Duodenal mucosa (tissue), 2 donors: Measurements from ENCODE around the gene KRTAP13-3.

Experiments
- H3K27ac ChIP-seq: one replicate; pipeline ENCODE4 v1.7.0; 2013; ENCODE audit warnings: low read depth, low read length
- H3K27me3 ChIP-seq, 2 donors: one replicate each; pipeline ENCODE4 v1.7.0; 2013; ENCODE audit warnings: low read length in 2 of 2, control low read depth in 1 of 2; ENCODE audit not compliant: insufficient read depth in 2 of 2, control insufficient read depth in 1 of 2
- H3K36me3 ChIP-seq, 2 donors: one replicate each; pipeline ENCODE4 v1.7.0; 2013; ENCODE audit warnings: low read length in 2 of 2, control low read depth in 1 of 2; ENCODE audit not compliant: insufficient read depth in 2 of 2, control insufficient read depth in 1 of 2
- H3K4me1 ChIP-seq, 2 donors: one replicate each; pipeline ENCODE4 v1.7.0; 2013; ENCODE audit warnings: low read length in 2 of 2, control low read depth in 1 of 2; ENCODE audit not compliant: insufficient read depth in 2 of 2, control insufficient read depth in 1 of 2
- H3K4me3 ChIP-seq, 2 donors: one replicate each; pipeline ENCODE4 v1.7.0; 2013; ENCODE audit warnings: low read length in 2 of 2, low read depth in 1 of 2
- H3K9ac ChIP-seq, 2 donors: one replicate each; pipeline ENCODE4 v1.7.0; 2013; ENCODE audit warnings: low read length in 2 of 2, low read depth in 1 of 2
- H3K9me3 ChIP-seq, 2 donors: one replicate each; pipeline ENCODE4 v1.7.0; 2013; ENCODE audit warnings: low read length in 2 of 2, control low read depth in 1 of 2; ENCODE audit not compliant: control insufficient read depth in 1 of 2

Gene KRTAP13-3

GRCh38 chr21:30425826-30426225, at the start of gene KRTAP13-3:
Gene KRTAP13-3, minus strand, starts transcription at chr21:30425926. Its CDS starts 14 bp downstream, at chr21:30425912.
- H3K36me3 ChIP-seq, result no peaks in the 10 kb centered on the region
- H3K4me1 ChIP-seq, result no peaks in the 10 kb centered on the region
- H3K4me3 ChIP-seq, result no peak within 1 kb of the TSS

GRCh38 chr21:30468900-30469714, 43.4 kb upstream of the KRTAP13-3 start:
- no peaks in the 10 kb centered on the region for H3K27me3 ChIP-seq
- no peak overlapping the region for H3K4me3 ChIP-seq
- no peak overlapping the region for H3K9ac ChIP-seq
- no peaks in the 10 kb centered on the region for H3K4me1 ChIP-seq
- H3K27ac ChIP-seq, result no peak overlapping the region
- peaks cover 0 to 5% of the 10 kb centered on the region in 2 donors for H3K9me3 ChIP-seq
- no peaks in the 10 kb centered on the region for H3K36me3 ChIP-seq

More at GRCh38 chr21:30425826-30426225, at the start of gene KRTAP13-3:
- Histone ChIP-seq H3K27ac (no peak within 1 kb of the TSS), H3K9ac (no peak within 1 kb of the TSS), H3K9me3 (peaks cover 0 to 24% of the 10 kb centered on the region in 2 donors), H3K27me3 (no peaks in the 10 kb centered on the region)

DNA sequence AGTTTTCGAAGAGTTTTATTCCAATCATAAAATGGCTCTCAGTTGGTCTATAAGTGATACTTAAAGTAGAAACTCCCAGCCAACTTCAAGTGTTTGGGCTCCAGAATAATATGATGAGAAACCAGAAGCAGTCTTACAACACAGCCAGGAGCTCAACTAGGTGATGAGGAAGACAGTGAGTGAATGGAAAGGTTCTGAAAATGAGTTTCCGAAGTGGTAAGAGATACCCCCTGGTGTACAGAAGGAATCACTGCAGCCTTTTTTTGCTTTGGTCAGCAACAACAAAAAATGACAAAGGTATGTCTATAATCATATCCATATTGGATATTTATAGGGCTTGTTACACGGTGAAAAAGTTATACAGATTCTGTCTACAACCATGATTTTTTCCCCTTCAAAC, 38.0 kb upstream of the KRTAP13-3 start:
- Histone ChIP-seq H3K4me3 (no peak overlapping the region), H3K27me3 (no peaks in the 10 kb centered on the region), H3K9ac (no peak overlapping the region), H3K27ac (no peak overlapping the region), H3K36me3 (no peaks in the 10 kb centered on the region), H3K4me1 (no peaks in the 10 kb centered on the region), H3K9me3 (no peaks in the 10 kb centered on the region)

- Histone ChIP-seq H3K4me3 (no peak overlapping the region), H3K9me3 (peaks cover 0 to 9% of the 10 kb centered on the region in 2 donors), H3K4me1 (no peaks in the 10 kb centered on the region), H3K27me3 (no peaks in the 10 kb centered on the region), H3K9ac (no peak overlapping the region), H3K36me3 (no peaks in the 10 kb centered on the region), H3K27ac (no peak overlapping the region)
Observed at GRCh38 chr21:30448514-30448913, 22.8 kb upstream of the KRTAP13-3 start.

DNA sequence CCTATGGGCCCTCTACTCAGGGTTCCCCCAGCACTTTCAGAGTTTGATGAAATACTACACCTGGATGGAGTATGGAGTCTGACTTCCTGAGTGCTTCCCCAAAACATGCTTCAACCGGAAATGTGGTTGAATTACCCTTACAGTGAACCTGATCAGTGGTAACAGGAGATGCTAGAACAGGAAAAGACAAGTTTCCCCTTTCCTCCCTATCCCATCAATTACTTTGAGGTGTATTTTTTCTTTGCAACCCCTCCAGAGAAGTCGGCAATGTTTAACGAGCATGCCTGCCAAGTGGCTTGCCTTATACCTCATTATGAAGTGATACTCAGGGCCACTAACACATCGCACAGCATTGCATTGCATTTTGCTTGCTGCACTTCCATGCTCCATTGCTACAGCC, 21.3 kb upstream of the KRTAP13-3 start:
- no peaks in the 10 kb centered on the region for H3K4me1 ChIP-seq
- H3K27ac ChIP-seq, result no peak overlapping the region
- H3K9ac ChIP-seq, result no peak overlapping the region

DNA sequence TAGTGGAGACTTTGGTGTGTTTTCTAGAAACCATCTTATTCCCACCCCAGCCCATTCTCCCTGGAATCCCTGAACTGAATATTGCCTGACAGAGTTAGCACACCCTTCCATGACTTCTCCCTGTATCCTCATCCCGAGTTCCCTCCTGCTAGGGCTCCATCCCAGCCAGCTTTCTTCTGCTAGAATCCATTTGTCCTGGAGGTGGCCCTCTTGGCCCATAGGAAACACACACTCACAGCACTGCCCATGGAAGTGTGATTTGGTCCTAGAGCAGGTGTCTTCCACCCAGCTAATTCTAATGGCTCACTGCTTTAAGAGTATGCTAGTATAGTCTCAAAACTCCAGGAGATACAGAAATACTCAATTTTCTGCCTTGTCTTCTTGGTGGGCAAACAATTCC, 18.5 kb upstream of the KRTAP13-3 start:
- H3K36me3 ChIP-seq, result no peaks in the 10 kb centered on the region
- H3K27ac ChIP-seq, result no peak overlapping the region
- no peak overlapping the region for H3K9ac ChIP-seq
- H3K27me3 ChIP-seq, result no peaks in the 10 kb centered on the region
- H3K4me3 ChIP-seq, result no peak overlapping the region
- H3K9me3 ChIP-seq, result peaks cover 0 to 14% of the 10 kb centered on the region in 2 donors
- no peaks in the 10 kb centered on the region for H3K4me1 ChIP-seq

More for the DNA sequence above, 21.3 kb upstream of the KRTAP13-3 start:
- H3K4me3 ChIP-seq, result no peak overlapping the region
- H3K36me3 ChIP-seq, result no peaks in the 10 kb centered on the region
- no peaks in the 10 kb centered on the region for H3K27me3 ChIP-seq
- peaks cover 0 to 9% of the 10 kb centered on the region in 2 donors for H3K9me3 ChIP-seq

DNA sequence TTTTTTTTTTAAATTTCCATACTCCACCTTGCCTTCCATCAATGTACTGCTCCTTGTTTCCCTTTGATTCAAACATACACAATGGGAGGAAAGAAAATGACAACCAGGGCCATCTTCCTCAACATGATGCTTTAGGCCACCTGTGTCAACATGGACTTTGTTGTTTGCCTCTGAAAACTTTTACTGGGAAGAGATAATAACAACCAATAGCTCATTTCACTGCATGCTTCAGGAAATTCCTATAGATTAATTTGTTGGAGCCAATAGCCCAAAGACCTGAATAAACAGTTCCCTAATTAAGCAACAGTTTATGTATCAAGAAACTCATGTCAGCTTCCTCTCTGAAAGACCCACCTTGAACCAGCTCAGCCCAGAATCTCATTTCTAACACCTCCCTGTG, 17.5 kb upstream of the KRTAP13-3 start:
- peaks cover 0 to 14% of the 10 kb centered on the region in 2 donors for H3K9me3 ChIP-seq
- H3K27ac ChIP-seq, result no peak overlapping the region
- H3K27me3 ChIP-seq, result no peaks in the 10 kb centered on the region
- H3K9ac ChIP-seq, result no peak overlapping the region
- no peaks in the 10 kb centered on the region for H3K4me1 ChIP-seq
- no peaks in the 10 kb centered on the region for H3K36me3 ChIP-seq
- H3K4me3 ChIP-seq, result no peak overlapping the region

DNA sequence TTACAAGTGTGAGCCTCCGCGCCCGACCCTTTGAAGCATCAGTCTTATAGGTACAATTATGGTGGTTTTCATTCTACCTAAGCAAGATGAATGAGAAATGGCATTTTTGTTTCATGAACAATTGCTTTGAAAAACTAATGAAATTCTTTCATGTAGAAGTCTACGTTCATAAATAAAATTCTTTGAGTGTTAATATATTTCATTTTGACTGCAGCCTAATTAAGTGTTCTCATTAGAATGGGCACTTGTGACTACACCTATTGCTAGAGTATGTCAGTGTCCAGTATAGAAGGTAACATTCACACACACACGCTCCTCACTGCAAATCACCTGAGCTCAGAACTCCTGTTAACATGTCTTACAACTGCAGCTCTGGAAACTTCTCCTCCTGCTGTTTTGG, 14.2 kb upstream of the KRTAP13-3 start, which contains the start of gene KRTAP15-1:
Gene KRTAP15-1, plus strand, starts transcription at position 301 of the 400 bp plus-strand sequence. Its CDS starts 53 bp downstream, at position 354.
- Histone ChIP-seq H3K36me3 (no peaks in the 10 kb centered on the region), H3K27ac (no peak within 1 kb of the TSS), H3K4me1 (no peaks in the 10 kb centered on the region), H3K27me3 (no peaks in the 10 kb centered on the region), H3K9me3 (peaks cover 0 to 14% of the 10 kb centered on the region in 2 donors), H3K9ac (no peak within 1 kb of the TSS), H3K4me3 (no peak within 1 kb of the TSS)

GRCh38 chr21:30437010-30437565, 11.4 kb upstream of the KRTAP13-3 start:
- Histone ChIP-seq H3K9ac (no peak overlapping the region), H3K27ac (no peak overlapping the region), H3K4me1 (no peaks in the 10 kb centered on the region), H3K9me3 (peaks cover 0 to 11% of the 10 kb centered on the region in 2 donors), H3K4me3 (no peak overlapping the region), H3K27me3 (no peaks in the 10 kb centered on the region), H3K36me3 (no peaks in the 10 kb centered on the region)

- Histone ChIP-seq H3K27me3 (no peaks in the 10 kb centered on the region), H3K9ac (no peak overlapping the region), H3K4me3 (no peak overlapping the region), H3K9me3 (peaks cover 0 to 10% of the 10 kb centered on the region in 2 donors), H3K36me3 (no peaks in the 10 kb centered on the region), H3K4me1 (no peaks in the 10 kb centered on the region), H3K27ac (no peak overlapping the region)
Observed at GRCh38 chr21:30434033-30434631, 8.4 kb upstream of the KRTAP13-3 start.
